GM23338 (cell line): ENCODE results near the gene PCP4L1. TPM values are rescaled to one million over a fixed set of nuclear protein-coding genes. Genes with fewer than 3 reads are reported as not detected.

Source experiments
- ATAC-seq: fragments of 200-7000 bp; cut with Tn5 transposase; 3 replicates; pipeline ENCODE4 v1.9.1; 2020
- DNase-seq: peaks from one replicate; pipeline ENCODE4 v3.0.0-alpha.2; 2015; ENCODE audit warnings: low spot score
- H2AFZ ChIP-seq: fragments of 200-600 bp; sonication (generic); 2 replicates; pipeline ENCODE4 v1.8.0; 2016; ENCODE audit warnings: antibody characterized with exemption, mild to moderate bottlenecking, moderate library complexity
- H3F3A ChIP-seq: fragments of 200-600 bp; sonication (generic); replicated peaks from 2 replicates; pipeline ENCODE4 v1.8.0; 2017; ENCODE audit warnings: antibody characterized with exemption, mixed run types, low read depth
- H3K27ac ChIP-seq: fragments of 200-600 bp; sonication (generic); 2 replicates; pipeline ENCODE4 v1.6.1; 2016; ENCODE audit warnings: low read depth
- H3K27me3 ChIP-seq: fragments of 200-600 bp; sonication (generic); 2 replicates; pipeline ENCODE4 v1.8.0; 2016; ENCODE audit warnings: mild to moderate bottlenecking, mixed run types, moderate library complexity; ENCODE audit not compliant: insufficient read depth
- H3K36me3 ChIP-seq: fragments of 200-600 bp; sonication (generic); 2 replicates; pipeline ENCODE4 v1.8.0; 2016; ENCODE audit warnings: mild to moderate bottlenecking; ENCODE audit not compliant: insufficient read depth
- H3K4me1 ChIP-seq: fragments of 200-600 bp; sonication (generic); 2 replicates; pipeline ENCODE4 v1.8.0; 2016; ENCODE audit warnings: mild to moderate bottlenecking, moderate library complexity; ENCODE audit not compliant: insufficient read depth
- H3K4me2 ChIP-seq: fragments of 200-600 bp; sonication (generic); 2 replicates; pipeline ENCODE4 v1.7.1; 2017; ENCODE audit warnings: mixed run types
- H3K4me3 ChIP-seq: fragments of 200-600 bp; sonication (generic); 2 replicates; pipeline ENCODE4 v1.6.1; 2016; ENCODE audit warnings: mixed run types
- H3K79me2 ChIP-seq: fragments of 200-600 bp; sonication (generic); replicated peaks from 2 replicates; pipeline ENCODE4 v1.8.0; 2017; ENCODE audit warnings: mild to moderate bottlenecking; ENCODE audit not compliant: insufficient read depth
- H3K9me2 ChIP-seq: fragments of 200-600 bp; sonication (generic); 2 replicates; pipeline ENCODE4 v1.8.0; 2017; ENCODE audit not compliant: insufficient read depth
- H4K20me1 ChIP-seq: fragments of 200-600 bp; sonication (generic); replicated peaks from 2 replicates; pipeline ENCODE4 v1.8.0; 2017; ENCODE audit warnings: mild to moderate bottlenecking; ENCODE audit not compliant: insufficient read depth
- H3K27ac Mint-ChIP-seq: 2 replicates; pipeline ENCODE4 v1.8.0; 2020; ENCODE audit warnings: inconsistent platforms, mild to moderate bottlenecking, moderate library complexity, mixed read lengths
- H3K27me3 Mint-ChIP-seq: 3 replicates; pipeline ENCODE4 v1.8.0; 2022; ENCODE audit warnings: low read depth, mild to moderate bottlenecking, moderate library complexity, mixed read lengths, inconsistent platforms; ENCODE audit not compliant: insufficient read depth, poor library complexity
- H3K36me3 Mint-ChIP-seq: 3 replicates; pipeline ENCODE4 v1.8.0; 2021; ENCODE audit warnings: low read depth, mild to moderate bottlenecking, inconsistent platforms, moderate library complexity, mixed read lengths
- H3K4me1 Mint-ChIP-seq: 3 replicates; pipeline ENCODE4 v1.8.0; 2020; ENCODE audit warnings: mild to moderate bottlenecking, inconsistent platforms, mixed read lengths
- H3K4me3 Mint-ChIP-seq: 3 replicates; pipeline ENCODE4 v1.8.0; 2021; ENCODE audit warnings: moderate library complexity, mild to moderate bottlenecking, inconsistent platforms, mixed read lengths
- H3K9me3 Mint-ChIP-seq: 3 replicates; pipeline ENCODE4 v1.8.0; 2020; ENCODE audit warnings: moderate library complexity, mild to moderate bottlenecking, inconsistent platforms, mixed read lengths
- CREB1 ChIP-seq: fragments of 250-450 bp; sonication (Bioruptor Pico); IDR thresholded peaks from 2 replicates; pipeline ENCODE4 v1.5.0; 2020; ENCODE audit warnings: low read depth, mild to moderate bottlenecking, moderate library complexity
- EZH2phosphoT487 ChIP-seq: fragments of 200-600 bp; sonication (generic); IDR thresholded peaks from one replicate; pipeline ENCODE4 v1.8.1; 2018; ENCODE audit warnings: antibody characterized with exemption; ENCODE audit not compliant: unreplicated experiment
- NANOG ChIP-seq: IDR thresholded peaks from 2 replicates; pipeline ENCODE4 v1.6.1; 2016; ENCODE audit warnings: antibody characterized with exemption, borderline replicate concordance
- ZNF114 ChIP-seq: fragments of 250-450 bp; sonication (Bioruptor Pico); IDR thresholded peaks from 2 replicates; pipeline ENCODE4 v1.5.0; 2020; ENCODE audit warnings: mild to moderate bottlenecking, moderate library complexity
- polyA plus RNA-seq: library from polyadenylated mRNA; unstranded; fragments of >200 nt; fragmentation: Nextera tagmentation; extraction: Ambion mirVana; gene quantifications from 2 replicates; pipeline ENCODE4 v1.2.1, GENCODE V29; 2016
- total RNA-seq: library from RNA; depleted of rRNA; stranded (reverse); fragments of >200 nt; shearing (Covaris generic); gene quantifications from 2 replicates; pipeline ENCODE4 v1.2.3, GENCODE V29; 2014
- TF ChIP-seq, protein P1 (sequence below): fragments of 250-450 bp; sonication (Bioruptor Pico); IDR thresholded peaks from 2 replicates; pipeline ENCODE4 v1.5.0; 2020; ENCODE audit warnings: mild to moderate bottlenecking, moderate library complexity
- TF ChIP-seq, protein P2 (sequence below), 2 experiments: fragments of 200-600 bp in 1 of 2; sonication (generic) in 1 of 2; conservative IDR thresholded peaks; 2 replicates each; pipeline versions ENCODE4 v1.5.1 to v1.6.1; 2016 to 2017; ENCODE audit warnings: antibody characterized with exemption in 2 of 2, low read depth in 2 of 2, mild to moderate bottlenecking in 2 of 2, moderate library complexity in 1 of 2
- TF ChIP-seq, protein P3 (sequence below): IDR thresholded peaks from 2 replicates; pipeline ENCODE4 v1.6.1; 2016; ENCODE audit warnings: antibody characterized with exemption
- TF ChIP-seq, protein P4 (sequence below): IDR thresholded peaks from one replicate; pipeline ENCODE4 v1.6.1; 2018; ENCODE audit warnings: antibody characterized with exemption; ENCODE audit not compliant: unreplicated experiment

Gene PCP4L1
- total and polyA plus RNA-seq, 2 experiments from 2014 or later, result 1.4 to 1.7 TPM

DNA sequence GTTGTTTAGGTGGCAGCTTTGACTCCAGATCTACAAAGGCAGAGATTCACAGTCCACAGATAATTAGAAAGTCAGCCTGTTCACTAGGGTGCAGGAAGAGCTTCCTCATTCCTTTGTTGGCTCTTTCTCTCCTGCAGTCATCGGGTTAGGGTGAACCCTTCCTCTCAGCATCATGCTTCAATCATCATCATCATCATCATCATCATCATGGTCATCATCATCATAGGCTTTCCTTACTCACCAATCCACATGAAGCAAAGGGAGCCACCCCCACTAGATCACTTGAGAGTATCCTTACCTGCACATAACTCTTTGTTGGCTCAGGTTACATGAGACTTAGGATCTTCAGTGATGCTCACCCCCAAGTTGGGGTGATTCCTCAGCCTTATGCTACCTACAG lies 32.2 kb downstream of the PCP4L1 start:
- no peak overlapping the region for H3K4me3 Mint-ChIP-seq
- no peak overlapping the region for H3K27ac ChIP-seq
- H4K20me1 ChIP-seq, result no peaks in the 10 kb centered on the region
- no peak for TF ChIP-seq EZH2phosphoT487
- TF ChIP-seq, protein P1, sequence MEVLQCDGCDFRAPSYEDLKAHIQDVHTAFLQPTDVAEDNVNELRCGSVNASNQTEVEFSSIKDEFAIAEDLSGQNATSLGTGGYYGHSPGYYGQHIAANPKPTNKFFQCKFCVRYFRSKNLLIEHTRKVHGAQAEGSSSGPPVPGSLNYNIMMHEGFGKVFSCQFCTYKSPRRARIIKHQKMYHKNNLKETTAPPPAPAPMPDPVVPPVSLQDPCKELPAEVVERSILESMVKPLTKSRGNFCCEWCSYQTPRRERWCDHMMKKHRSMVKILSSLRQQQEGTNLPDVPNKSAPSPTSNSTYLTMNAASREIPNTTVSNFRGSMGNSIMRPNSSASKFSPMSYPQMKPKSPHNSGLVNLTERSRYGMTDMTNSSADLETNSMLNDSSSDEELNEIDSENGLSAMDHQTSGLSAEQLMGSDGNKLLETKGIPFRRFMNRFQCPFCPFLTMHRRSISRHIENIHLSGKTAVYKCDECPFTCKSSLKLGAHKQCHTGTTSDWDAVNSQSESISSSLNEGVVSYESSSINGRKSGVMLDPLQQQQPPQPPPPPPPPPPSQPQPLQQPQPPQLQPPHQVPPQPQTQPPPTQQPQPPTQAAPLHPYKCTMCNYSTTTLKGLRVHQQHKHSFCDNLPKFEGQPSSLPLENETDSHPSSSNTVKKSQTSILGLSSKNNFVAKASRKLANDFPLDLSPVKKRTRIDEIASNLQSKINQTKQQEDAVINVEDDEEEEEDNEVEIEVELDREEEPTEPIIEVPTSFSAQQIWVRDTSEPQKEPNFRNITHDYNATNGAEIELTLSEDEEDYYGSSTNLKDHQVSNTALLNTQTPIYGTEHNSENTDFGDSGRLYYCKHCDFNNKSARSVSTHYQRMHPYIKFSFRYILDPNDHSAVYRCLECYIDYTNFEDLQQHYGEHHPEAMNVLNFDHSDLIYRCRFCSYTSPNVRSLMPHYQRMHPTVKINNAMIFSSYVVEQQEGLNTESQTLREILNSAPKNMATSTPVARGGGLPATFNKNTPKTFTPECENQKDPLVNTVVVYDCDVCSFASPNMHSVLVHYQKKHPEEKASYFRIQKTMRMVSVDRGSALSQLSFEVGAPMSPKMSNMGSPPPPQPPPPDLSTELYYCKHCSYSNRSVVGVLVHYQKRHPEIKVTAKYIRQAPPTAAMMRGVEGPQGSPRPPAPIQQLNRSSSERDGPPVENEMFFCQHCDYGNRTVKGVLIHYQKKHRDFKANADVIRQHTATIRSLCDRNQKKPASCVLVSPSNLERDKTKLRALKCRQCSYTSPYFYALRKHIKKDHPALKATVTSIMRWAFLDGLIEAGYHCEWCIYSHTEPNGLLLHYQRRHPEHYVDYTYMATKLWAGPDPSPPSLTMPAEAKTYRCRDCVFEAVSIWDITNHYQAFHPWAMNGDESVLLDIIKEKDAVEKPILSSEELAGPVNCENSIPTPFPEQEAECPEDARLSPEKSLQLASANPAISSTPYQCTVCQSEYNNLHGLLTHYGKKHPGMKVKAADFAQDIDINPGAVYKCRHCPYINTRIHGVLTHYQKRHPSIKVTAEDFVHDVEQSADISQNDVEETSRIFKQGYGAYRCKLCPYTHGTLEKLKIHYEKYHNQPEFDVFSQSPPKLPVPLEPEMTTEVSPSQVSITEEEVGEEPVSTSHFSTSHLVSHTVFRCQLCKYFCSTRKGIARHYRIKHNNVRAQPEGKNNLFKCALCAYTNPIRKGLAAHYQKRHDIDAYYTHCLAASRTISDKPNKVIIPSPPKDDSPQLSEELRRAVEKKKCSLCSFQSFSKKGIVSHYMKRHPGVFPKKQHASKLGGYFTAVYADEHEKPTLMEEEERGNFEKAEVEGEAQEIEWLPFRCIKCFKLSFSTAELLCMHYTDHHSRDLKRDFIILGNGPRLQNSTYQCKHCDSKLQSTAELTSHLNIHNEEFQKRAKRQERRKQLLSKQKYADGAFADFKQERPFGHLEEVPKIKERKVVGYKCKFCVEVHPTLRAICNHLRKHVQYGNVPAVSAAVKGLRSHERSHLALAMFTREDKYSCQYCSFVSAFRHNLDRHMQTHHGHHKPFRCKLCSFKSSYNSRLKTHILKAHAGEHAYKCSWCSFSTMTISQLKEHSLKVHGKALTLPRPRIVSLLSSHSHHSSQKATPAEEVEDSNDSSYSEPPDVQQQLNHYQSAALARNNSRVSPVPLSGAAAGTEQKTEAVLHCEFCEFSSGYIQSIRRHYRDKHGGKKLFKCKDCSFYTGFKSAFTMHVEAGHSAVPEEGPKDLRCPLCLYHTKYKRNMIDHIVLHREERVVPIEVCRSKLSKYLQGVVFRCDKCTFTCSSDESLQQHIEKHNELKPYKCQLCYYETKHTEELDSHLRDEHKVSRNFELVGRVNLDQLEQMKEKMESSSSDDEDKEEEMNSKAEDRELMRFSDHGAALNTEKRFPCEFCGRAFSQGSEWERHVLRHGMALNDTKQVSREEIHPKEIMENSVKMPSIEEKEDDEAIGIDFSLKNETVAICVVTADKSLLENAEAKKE (CRISPR knock-in tag), result no peak
- no peak for TF ChIP-seq NANOG
- TF ChIP-seq, protein P2, sequence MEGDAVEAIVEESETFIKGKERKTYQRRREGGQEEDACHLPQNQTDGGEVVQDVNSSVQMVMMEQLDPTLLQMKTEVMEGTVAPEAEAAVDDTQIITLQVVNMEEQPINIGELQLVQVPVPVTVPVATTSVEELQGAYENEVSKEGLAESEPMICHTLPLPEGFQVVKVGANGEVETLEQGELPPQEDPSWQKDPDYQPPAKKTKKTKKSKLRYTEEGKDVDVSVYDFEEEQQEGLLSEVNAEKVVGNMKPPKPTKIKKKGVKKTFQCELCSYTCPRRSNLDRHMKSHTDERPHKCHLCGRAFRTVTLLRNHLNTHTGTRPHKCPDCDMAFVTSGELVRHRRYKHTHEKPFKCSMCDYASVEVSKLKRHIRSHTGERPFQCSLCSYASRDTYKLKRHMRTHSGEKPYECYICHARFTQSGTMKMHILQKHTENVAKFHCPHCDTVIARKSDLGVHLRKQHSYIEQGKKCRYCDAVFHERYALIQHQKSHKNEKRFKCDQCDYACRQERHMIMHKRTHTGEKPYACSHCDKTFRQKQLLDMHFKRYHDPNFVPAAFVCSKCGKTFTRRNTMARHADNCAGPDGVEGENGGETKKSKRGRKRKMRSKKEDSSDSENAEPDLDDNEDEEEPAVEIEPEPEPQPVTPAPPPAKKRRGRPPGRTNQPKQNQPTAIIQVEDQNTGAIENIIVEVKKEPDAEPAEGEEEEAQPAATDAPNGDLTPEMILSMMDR (conservative IDR thresholded peaks at IDR 0.05; ENCODE audit: low read depth in 2 of 2), result no peak
- TF ChIP-seq, protein P3, sequence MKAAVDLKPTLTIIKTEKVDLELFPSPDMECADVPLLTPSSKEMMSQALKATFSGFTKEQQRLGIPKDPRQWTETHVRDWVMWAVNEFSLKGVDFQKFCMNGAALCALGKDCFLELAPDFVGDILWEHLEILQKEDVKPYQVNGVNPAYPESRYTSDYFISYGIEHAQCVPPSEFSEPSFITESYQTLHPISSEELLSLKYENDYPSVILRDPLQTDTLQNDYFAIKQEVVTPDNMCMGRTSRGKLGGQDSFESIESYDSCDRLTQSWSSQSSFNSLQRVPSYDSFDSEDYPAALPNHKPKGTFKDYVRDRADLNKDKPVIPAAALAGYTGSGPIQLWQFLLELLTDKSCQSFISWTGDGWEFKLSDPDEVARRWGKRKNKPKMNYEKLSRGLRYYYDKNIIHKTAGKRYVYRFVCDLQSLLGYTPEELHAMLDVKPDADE, result no peak
- TF ChIP-seq CREB1 (CRISPR knock-in tag), result no peak
- no peak for TF ChIP-seq ZNF114 (CRISPR knock-in tag)
- TF ChIP-seq, protein P4, sequence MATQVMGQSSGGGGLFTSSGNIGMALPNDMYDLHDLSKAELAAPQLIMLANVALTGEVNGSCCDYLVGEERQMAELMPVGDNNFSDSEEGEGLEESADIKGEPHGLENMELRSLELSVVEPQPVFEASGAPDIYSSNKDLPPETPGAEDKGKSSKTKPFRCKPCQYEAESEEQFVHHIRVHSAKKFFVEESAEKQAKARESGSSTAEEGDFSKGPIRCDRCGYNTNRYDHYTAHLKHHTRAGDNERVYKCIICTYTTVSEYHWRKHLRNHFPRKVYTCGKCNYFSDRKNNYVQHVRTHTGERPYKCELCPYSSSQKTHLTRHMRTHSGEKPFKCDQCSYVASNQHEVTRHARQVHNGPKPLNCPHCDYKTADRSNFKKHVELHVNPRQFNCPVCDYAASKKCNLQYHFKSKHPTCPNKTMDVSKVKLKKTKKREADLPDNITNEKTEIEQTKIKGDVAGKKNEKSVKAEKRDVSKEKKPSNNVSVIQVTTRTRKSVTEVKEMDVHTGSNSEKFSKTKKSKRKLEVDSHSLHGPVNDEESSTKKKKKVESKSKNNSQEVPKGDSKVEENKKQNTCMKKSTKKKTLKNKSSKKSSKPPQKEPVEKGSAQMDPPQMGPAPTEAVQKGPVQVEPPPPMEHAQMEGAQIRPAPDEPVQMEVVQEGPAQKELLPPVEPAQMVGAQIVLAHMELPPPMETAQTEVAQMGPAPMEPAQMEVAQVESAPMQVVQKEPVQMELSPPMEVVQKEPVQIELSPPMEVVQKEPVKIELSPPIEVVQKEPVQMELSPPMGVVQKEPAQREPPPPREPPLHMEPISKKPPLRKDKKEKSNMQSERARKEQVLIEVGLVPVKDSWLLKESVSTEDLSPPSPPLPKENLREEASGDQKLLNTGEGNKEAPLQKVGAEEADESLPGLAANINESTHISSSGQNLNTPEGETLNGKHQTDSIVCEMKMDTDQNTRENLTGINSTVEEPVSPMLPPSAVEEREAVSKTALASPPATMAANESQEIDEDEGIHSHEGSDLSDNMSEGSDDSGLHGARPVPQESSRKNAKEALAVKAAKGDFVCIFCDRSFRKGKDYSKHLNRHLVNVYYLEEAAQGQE, result no peak
- H3F3A ChIP-seq, result no peaks in the 10 kb centered on the region
- H3K9me3 Mint-ChIP-seq, result no peaks in the 10 kb centered on the region; the same call in 2 of the 3 replicates
- no peak for DNase-seq
- no peak overlapping the region for H3K4me2 ChIP-seq
- no peaks in the 10 kb centered on the region for H3K36me3 ChIP-seq
- ATAC-seq, result no peak
- no peak overlapping the region for H3K27ac Mint-ChIP-seq
- H3K4me1 ChIP-seq, result no peaks in the 10 kb centered on the region
- H3K9me2 ChIP-seq, result no peaks in the 10 kb centered on the region
- H3K27me3 Mint-ChIP-seq, result peaks cover 4% of the 10 kb centered on the region
- H3K36me3 Mint-ChIP-seq, result no peaks in the 10 kb centered on the region
- no peak overlapping the region for H2AFZ ChIP-seq
- H3K4me1 Mint-ChIP-seq, result peaks cover 8% of the 10 kb centered on the region
- no peak overlapping the region for H3K4me3 ChIP-seq
- no peaks in the 10 kb centered on the region for H3K79me2 ChIP-seq
- H3K27me3 ChIP-seq, result no peaks in the 10 kb centered on the region
